T-cell (primary cell): ENCODE measurements around the gene NTPCR. TPM values are rescaled to one million over a fixed set of nuclear protein-coding genes. Genes with fewer than 3 reads are reported as not detected.

Experiments used
- ATAC-seq, 4 experiments: fragments of 200-7000 bp in 3 of 4; fragments of 150-1000 bp in 1 of 4; cut with Tn5 transposase; replicated peaks in 1 of 4; 1 replicate in 3 of 4; 2 replicates in 1 of 4; pipeline ENCODE4 v1.10.0; 2021; ENCODE audit warnings: moderate library complexity in 3 of 4, mild to moderate bottlenecking in 2 of 4, moderate number of reproducible peaks in 1 of 4
- CTCF ChIA-PET, 2 donors: fragments of 300-600 bp; sonication (Branson Sonifier 250); formaldehyde crosslinking; loops; one replicate each; lab custom pipeline; 2022; ENCODE audit warnings: antibody characterized with exemption in 2 of 2; lab: Charles Lee
- POLR2A ChIA-PET, 2 donors: fragments of 300-600 bp; sonication (Branson Sonifier 250); formaldehyde crosslinking; loops; one replicate each; lab custom pipeline; 2022; ENCODE audit warnings: antibody characterized with exemption in 2 of 2; lab: Charles Lee
- DNase-seq, 35 experiments: peaks; one replicate each; pipeline versions ENCODE4 v3.0.0 to v3.0.0-alpha.2; 2013 to 2023
- H3K27ac ChIP-seq: one replicate; pipeline ENCODE4 v1.5.1; 2013; ENCODE audit warnings: low read length
- H3K27me3 ChIP-seq, 2 experiments: replicated peaks in 1 of 2; 1 replicate in 1 of 2; 2 replicates in 1 of 2; pipeline versions ENCODE4 v1.6.1 to v1.7.0; 2013; ENCODE audit warnings: low read length in 1 of 2, mixed read lengths in 1 of 2; ENCODE audit not compliant: control insufficient read depth in 2 of 2, insufficient read depth in 2 of 2; ENCODE audit errors: extremely low read depth in 1 of 2
- H3K36me3 ChIP-seq, 2 donors: 1 replicate in 1 of 2; 2 replicates in 1 of 2; pipeline versions ENCODE4 v1.6.1 to v1.7.0; 2013; ENCODE audit warnings: low read length in 1 of 2; ENCODE audit not compliant: control insufficient read depth in 2 of 2, insufficient read depth in 1 of 2; ENCODE audit errors: extremely low read depth in 1 of 2
- H3K4me1 ChIP-seq, 2 experiments: 1 replicate in 1 of 2; 2 replicates in 1 of 2; pipeline versions ENCODE4 v1.6.1 to v1.7.0; 2013; ENCODE audit warnings: low read length in 2 of 2, mixed read lengths in 1 of 2; ENCODE audit not compliant: insufficient read depth in 2 of 2, control insufficient read depth in 1 of 2; ENCODE audit errors: extremely low read depth in 1 of 2
- H3K4me3 ChIP-seq, 2 donors: 1 replicate in 1 of 2; 2 replicates in 1 of 2; pipeline versions ENCODE4 v1.5.1 to v1.7.0; 2013; ENCODE audit warnings: mild to moderate bottlenecking in 2 of 2, low read length in 1 of 2, moderate library complexity in 1 of 2; ENCODE audit not compliant: control insufficient read depth in 1 of 2; ENCODE audit errors: extremely low read depth in 1 of 2
- H3K9me3 ChIP-seq: 2 replicates; pipeline ENCODE4 v1.7.0; 2013
- H3K27ac Mint-ChIP-seq, 2 donors: one replicate each; pipeline ENCODE4 v1.8.0; 2020 to 2021; ENCODE audit warnings: mild to moderate bottlenecking in 2 of 2, mixed read lengths in 2 of 2
- H3K27me3 Mint-ChIP-seq, 2 donors: one replicate each; pipeline ENCODE4 v1.8.0; 2021 to 2022; ENCODE audit warnings: mixed read lengths in 2 of 2
- H3K36me3 Mint-ChIP-seq: one replicate; pipeline ENCODE4 v1.8.0; 2021; ENCODE audit warnings: mixed read lengths
- H3K4me1 Mint-ChIP-seq, 3 donors: one replicate each; pipeline ENCODE4 v1.8.0; 2020 to 2022; ENCODE audit warnings: mixed read lengths in 3 of 3, mild to moderate bottlenecking in 1 of 3
- H3K4me3 Mint-ChIP-seq, 3 donors: one replicate each; pipeline ENCODE4 v1.8.0; 2020 to 2022; ENCODE audit warnings: mild to moderate bottlenecking in 3 of 3, mixed read lengths in 3 of 3, moderate library complexity in 3 of 3
- H3K9me3 Mint-ChIP-seq, 3 donors: one replicate each; pipeline ENCODE4 v1.8.0; 2020 to 2022; ENCODE audit warnings: mixed read lengths in 3 of 3
- WGBS: methylation state at CpG from one replicate; pipeline ENCODE4 v1.1.5; 2013; ENCODE audit warnings: missing lambda C conversion rate; ENCODE audit not compliant: insufficient coverage; 5-methylcytosine and 5-hydroxymethylcytosine counted together
- total RNA-seq, 35 experiments: library from RNA in 6 of 35; stranded (reverse) in 6 of 35; fragments of 120-200 nt in 1 of 35; gene quantifications; one replicate each; pipeline versions ENCODE4 v1.2.1 to v1.2.4 and lab custom pipeline; 2013 to 2026

NTPCR gene
- total RNA-seq, 5 donors from 2014 or later (not counting 1 experiment from before 2014, with no cell fraction given): 13.6 to 24.5 (median 17.3) TPM

DNA sequence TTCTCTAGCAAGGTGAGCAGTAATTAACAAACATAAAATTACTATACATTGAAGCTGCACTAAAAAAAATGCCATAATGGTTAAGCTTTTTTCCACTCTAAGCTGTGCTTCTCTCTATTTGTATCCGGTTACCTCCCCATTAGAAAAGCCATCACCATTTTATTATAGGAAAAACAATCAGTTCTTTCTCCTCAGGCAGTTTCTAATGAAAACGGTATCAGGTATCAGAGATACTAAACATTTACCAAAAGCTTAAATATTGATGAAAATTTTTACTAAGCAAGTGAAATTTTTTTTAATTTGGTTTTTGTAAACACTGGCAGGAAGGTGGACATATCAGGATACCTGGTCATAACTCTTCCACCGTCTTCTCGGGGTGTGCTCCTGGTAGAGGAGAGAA, 14.2 kb downstream of the NTPCR start:
- Histone ChIP-seq H3K36me3 (peaks cover 4 to 40% of the 10 kb centered on the region in 2 donors), H3K27me3 (no peaks in the 10 kb centered on the region), H3K27ac (no peak overlapping the region), H3K4me3 (no peak overlapping the region), H3K4me1 (peaks cover 7 to 10% of the 10 kb centered on the region in 2 experiments), H3K9me3 (no peaks in the 10 kb centered on the region)
- Mint-ChIP-seq H3K36me3 (peaks cover 53% of the 10 kb centered on the region), H3K9me3 (no peaks in the 10 kb centered on the region), H3K27me3 (no peaks in the 10 kb centered on the region), H3K27ac (no peak overlapping the region), H3K4me3 (no peak overlapping the region), H3K4me1 (peaks cover 29 to 49% (median 38%) of the 10 kb centered on the region in 3 donors)
- ATAC-seq (no peak), DNase-seq (no peak)
- WGBS: no CpG with 5 or more reads among the region's 4 CpGs
- CTCF ChIA-PET: no interaction called here
- POLR2A ChIA-PET: no interaction called here

DNA sequence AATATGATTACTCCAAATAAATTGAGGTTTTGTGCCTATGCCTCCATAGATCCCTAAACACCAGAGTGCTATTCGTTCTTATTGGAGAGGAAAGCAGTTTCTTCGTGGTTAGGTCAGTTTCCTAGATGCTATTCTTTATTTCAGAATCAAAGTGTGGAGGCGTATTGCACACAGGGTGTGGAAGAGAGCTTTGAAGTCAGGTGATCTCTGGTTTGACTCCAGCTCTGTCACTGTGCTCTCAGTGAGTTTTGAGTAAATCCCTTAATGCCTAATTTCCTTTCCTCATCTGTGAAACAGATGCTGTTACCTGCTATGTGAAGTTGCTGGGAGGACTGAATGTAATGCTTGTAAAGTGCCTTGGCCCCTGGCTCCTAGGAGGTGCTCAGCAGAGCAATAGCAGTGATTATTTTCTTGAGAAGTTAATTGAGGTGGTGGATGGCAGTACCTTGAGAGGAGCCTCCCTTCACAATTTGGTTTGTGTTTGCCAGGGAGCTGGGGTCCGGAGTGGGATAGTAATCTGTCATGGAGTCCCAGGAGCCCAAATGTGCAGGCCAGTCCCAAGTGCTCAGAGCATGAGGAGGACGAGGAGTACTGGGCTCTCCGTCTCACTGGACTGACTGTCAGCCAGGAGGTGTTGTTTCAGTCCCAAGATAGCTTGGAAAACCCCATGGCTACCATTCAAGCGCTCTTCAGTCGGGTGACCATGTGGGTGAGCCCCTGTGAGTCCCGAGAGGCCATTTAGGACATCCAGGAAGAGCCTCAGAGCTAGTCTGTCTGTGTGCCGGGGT, 14.9 kb downstream of the NTPCR start:
- Histone ChIP-seq H3K4me1 (peaks cover 7 to 10% of the 10 kb centered on the region in 2 experiments), H3K36me3 (peaks cover 5 to 41% of the 10 kb centered on the region in 2 donors), H3K4me3 (no peak overlapping the region), H3K27ac (no peak overlapping the region), H3K9me3 (no peaks in the 10 kb centered on the region), H3K27me3 (no peaks in the 10 kb centered on the region)
- Mint-ChIP-seq H3K4me3 (no peak overlapping the region), H3K4me1 (peaks cover 29 to 49% (median 38%) of the 10 kb centered on the region in 3 donors), H3K27me3 (no peaks in the 10 kb centered on the region), H3K27ac (no peak overlapping the region), H3K9me3 (no peaks in the 10 kb centered on the region), H3K36me3 (peaks cover 58% of the 10 kb centered on the region)
- 86% methylated on average over 7 of the region's 10 CpGs for WGBS
- CTCF ChIA-PET: no interaction called here
- no peak for DNase-seq
- peak in 1 of 4 experiments; percentile 31 for ATAC-seq
- POLR2A ChIA-PET: no interaction called here

DNA sequence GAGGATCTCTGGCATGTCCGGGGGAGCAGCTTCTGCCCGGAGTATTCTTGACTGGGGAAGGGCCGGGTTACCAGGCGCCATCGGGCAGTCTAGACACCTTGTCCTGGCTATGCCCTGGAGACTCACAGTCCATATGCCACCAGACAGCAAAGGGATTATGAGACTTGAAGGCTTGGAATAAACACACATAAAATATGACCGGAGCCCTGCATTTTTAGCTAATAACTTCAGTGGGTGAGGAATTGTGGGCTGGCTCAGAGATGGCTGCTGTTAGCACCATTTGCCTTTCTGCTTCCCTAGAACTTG, 15.5 kb downstream of the NTPCR start:
- Histone ChIP-seq H3K27ac (no peak overlapping the region), H3K4me3 (no peak overlapping the region), H3K27me3 (no peaks in the 10 kb centered on the region), H3K36me3 (peaks cover 5 to 46% of the 10 kb centered on the region in 2 donors), H3K4me1 (peaks cover 7 to 10% of the 10 kb centered on the region in 2 experiments), H3K9me3 (no peaks in the 10 kb centered on the region)
- Mint-ChIP-seq H3K9me3 (no peaks in the 10 kb centered on the region), H3K36me3 (peaks cover 55% of the 10 kb centered on the region), H3K4me3 (no peak overlapping the region), H3K27ac (no peak overlapping the region), H3K4me1 (peaks cover 29 to 48% (median 38%) of the 10 kb centered on the region in 3 donors), H3K27me3 (no peaks in the 10 kb centered on the region)
- WGBS: 97% methylated on average over 5 of the region's 6 CpGs
- ChIA-PET POLR2A (no interaction called here), CTCF (no interaction called here)
- DNase-seq: no peak
- ATAC-seq: no peak

GRCh38 chr1:232966663-232967062, 16.3 kb downstream of the NTPCR start:
- Histone ChIP-seq H3K27me3 (no peaks in the 10 kb centered on the region), H3K4me3 (no peak overlapping the region), H3K4me1 (peaks cover 7 to 10% of the 10 kb centered on the region in 2 experiments), H3K27ac (no peak overlapping the region), H3K9me3 (no peaks in the 10 kb centered on the region), H3K36me3 (peaks cover 5 to 54% of the 10 kb centered on the region in 2 donors)
- H3K27ac Mint-ChIP-seq: no peak overlapping the region
- no peak for DNase-seq
- no peaks in the 10 kb centered on the region for H3K27me3 Mint-ChIP-seq
- no peaks in the 10 kb centered on the region for H3K9me3 Mint-ChIP-seq
- ChIA-PET CTCF (no interaction called here), POLR2A (no interaction called here)
- 92% methylated on average over 2 of the region's 4 CpGs for WGBS
- H3K4me3 Mint-ChIP-seq: no peak overlapping the region
- peaks cover 58% of the 10 kb centered on the region for H3K36me3 Mint-ChIP-seq
- ATAC-seq: no peak
- H3K4me1 Mint-ChIP-seq: peaks cover 29 to 44% (median 38%) of the 10 kb centered on the region in 3 donors

DNA sequence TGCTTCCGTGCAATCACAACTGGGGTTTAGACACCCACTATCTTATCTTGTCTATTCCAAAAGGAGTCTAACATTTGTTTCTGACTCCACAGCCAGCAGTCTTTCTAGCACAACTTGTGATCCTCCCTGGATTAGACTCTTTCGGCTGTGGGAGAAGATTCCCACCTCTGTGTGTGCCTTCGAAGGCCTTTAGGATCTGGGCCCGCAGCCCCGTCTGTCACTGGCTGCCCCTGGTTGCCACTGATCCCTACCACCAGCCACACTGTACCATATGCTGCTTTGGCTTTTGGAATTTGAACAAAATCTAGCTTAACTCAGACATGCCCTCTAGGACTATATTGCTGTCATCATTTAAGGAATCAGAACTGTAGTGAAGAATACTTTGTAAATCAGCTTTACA, 18.0 kb downstream of the NTPCR start:
- 100% methylated on average over 4 of the region's 5 CpGs for WGBS
- Mint-ChIP-seq H3K36me3 (peaks cover 66% of the 10 kb centered on the region), H3K27me3 (no peaks in the 10 kb centered on the region), H3K27ac (no peak overlapping the region), H3K4me3 (no peak overlapping the region), H3K4me1 (peaks cover 13 to 28% (median 22%) of the 10 kb centered on the region in 3 donors), H3K9me3 (peaks cover 8 to 11% (median 9%) of the 10 kb centered on the region in 3 donors)
- Histone ChIP-seq H3K9me3 (no peaks in the 10 kb centered on the region), H3K36me3 (peaks cover 5 to 70% of the 10 kb centered on the region in 2 donors), H3K27ac (no peak overlapping the region), H3K4me3 (no peak overlapping the region), H3K4me1 (peaks cover 7 to 9% of the 10 kb centered on the region in 2 experiments), H3K27me3 (no peaks in the 10 kb centered on the region)
- DNase-seq (no peak), ATAC-seq (no peak)
- CTCF ChIA-PET: interaction anchor here in 1 of 2 donors (0.6 kb wide), 2 partner anchors 333 to 341 kb away, joined by 3 read pairs; no protein-coding TSS in a partner anchor
- POLR2A ChIA-PET: no interaction called here

DNA sequence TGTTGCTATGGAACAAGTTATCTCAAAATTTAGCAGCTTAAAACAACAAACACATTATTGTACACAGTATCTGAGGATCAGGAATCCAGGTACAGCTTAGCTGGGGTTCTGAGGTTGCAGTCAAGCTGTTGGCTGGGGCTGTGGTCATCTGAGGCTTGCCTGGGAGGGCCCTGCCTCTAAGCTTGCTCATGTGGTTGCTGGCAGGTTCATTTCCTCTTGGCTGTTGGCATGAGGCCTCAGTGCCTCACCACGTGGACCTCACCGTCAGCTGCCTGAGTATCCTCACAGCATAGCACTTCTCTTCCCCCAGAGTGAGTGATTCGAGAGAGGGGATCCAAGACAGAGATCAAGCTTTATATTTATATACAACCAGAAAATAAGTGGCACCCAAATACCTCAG, 18.6 kb downstream of the NTPCR start:
- Histone ChIP-seq H3K4me3 (no peak overlapping the region), H3K27ac (no peak overlapping the region), H3K4me1 (peaks cover 6 to 7% of the 10 kb centered on the region in 2 experiments), H3K27me3 (no peaks in the 10 kb centered on the region), H3K9me3 (no peaks in the 10 kb centered on the region), H3K36me3 (peaks cover 5 to 74% of the 10 kb centered on the region in 2 donors)
- no peak overlapping the region for H3K4me3 Mint-ChIP-seq
- H3K27me3 Mint-ChIP-seq: no peaks in the 10 kb centered on the region
- peaks cover 69% of the 10 kb centered on the region for H3K36me3 Mint-ChIP-seq
- ATAC-seq (no peak), DNase-seq (no peak)
- ChIA-PET CTCF (interaction anchor here in 1 of 2 donors (0.6 kb wide), 1 partner anchor 332 kb away, joined by 3 read pairs; no protein-coding TSS in a partner anchor), POLR2A (no interaction called here)
- H3K9me3 Mint-ChIP-seq: peaks cover 14 to 17% (median 15%) of the 10 kb centered on the region in 3 donors
- peaks cover 11 to 24% (median 16%) of the 10 kb centered on the region in 3 donors for H3K4me1 Mint-ChIP-seq
- no peak overlapping the region for H3K27ac Mint-ChIP-seq
- WGBS: 41% methylated on average over 2 of the region's 3 CpGs
